HG03196 (cell line): Measurements from ENCODE around the gene MRTFA.
A peak's percentile ranks its signal among the peaks of the same experiment; 100 is the strongest.
"Not testable (repeated sequence)": the region's sequence is repeated elsewhere in the genome, so short reads cannot be mapped to it uniquely, and the experiment has no call there.

Source experiments
- ATAC-seq: cut with Tn5 transposase; IDR thresholded peaks from one replicate; pipeline ENCODE4 v1.9.1; 2021; ENCODE audit not compliant: unreplicated experiment

The MRTFA gene

DNA sequence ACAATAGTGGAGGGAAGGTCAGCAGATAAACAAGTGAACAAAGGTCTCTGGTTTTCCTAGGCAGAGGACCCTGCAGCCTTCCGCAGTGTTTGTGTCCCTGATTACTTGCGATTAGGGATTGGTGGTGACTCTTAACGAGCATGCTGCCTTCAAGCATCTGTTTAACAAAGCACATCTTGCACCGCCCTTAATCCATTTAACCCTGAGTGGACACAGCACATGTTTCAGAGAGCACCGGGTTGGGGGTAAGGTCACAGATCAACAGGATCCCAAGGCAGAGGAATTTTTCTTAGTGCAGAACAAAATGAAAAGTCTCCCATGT is 136.1 kb downstream of the MRTFA start:
- ATAC-seq: not testable (repeated sequence)

DNA sequence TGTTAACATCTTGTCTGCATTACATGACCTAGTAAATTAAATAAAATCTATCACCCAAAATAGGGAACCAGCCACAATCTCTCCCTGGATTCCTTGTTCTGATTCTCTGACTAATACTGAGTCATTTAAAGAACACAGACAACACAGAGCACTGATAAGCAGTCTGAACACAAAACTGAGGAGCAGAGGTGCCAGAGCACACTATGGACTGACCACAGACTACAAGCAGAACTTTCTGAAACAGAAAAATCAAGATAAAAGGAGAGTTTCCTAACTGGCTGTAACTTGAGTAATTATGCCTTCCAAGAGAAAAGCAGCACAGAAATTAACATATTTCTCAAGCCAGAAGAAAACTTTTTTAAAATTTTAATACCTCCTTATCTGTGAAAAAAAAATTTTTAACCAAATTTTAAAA is 137.3 kb downstream of the MRTFA start:
- ATAC-seq: no peak

DNA sequence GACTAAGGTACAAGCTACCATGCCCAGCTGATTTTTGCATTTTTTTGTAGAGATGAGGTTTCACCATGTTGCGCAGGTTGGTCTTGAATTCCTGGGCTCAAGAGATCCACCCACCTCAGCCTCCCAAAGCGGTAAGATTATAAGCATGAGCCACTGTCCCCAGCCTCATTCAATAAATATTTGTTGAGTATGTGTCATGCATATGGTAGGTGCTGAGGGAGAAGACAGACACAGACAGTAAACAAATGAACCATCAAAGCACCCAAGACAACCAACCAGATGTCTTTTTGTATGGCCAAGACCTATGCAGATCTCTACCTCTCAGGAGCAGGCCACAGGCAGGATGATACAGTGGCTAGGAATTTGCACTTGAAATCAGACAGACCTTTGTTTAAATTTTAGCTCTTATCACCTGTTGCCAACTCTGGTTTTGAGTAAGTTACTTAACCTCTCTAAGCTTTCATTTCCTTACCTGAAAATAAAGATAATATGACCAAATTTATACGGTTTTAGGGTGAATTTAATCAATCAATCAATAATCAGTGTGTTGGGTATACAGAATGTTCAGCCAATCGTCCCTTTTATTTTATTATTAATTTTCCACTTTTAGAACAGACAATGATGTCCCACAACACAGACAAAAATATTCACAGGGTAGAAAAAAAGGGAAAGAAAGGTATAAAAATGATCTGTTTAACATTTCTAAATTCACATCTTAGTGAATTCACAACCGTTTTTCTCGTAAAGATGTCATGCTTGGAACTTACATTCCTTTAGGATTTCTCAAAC is 137.9 kb downstream of the MRTFA start:
- ATAC-seq: no peak

DNA sequence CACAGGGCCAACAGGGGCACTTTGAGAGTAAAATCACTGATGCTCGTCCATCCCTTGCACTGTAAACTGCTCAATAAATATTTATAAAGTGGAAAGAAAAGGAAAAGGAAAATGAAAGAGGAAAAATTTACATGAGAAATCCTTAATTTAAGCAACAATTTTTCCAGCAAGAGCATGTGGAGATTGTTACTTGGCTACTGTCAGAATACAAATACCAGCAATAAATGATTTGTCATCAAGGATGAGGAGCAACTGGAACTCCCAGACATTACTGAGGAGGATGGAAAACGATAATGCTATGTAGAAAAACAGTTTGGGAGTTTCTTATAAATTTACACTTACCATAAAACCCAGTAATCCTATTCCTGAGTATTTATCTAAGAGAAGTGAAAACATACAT is 143.1 kb downstream of the MRTFA start:
- no peak for ATAC-seq

DNA sequence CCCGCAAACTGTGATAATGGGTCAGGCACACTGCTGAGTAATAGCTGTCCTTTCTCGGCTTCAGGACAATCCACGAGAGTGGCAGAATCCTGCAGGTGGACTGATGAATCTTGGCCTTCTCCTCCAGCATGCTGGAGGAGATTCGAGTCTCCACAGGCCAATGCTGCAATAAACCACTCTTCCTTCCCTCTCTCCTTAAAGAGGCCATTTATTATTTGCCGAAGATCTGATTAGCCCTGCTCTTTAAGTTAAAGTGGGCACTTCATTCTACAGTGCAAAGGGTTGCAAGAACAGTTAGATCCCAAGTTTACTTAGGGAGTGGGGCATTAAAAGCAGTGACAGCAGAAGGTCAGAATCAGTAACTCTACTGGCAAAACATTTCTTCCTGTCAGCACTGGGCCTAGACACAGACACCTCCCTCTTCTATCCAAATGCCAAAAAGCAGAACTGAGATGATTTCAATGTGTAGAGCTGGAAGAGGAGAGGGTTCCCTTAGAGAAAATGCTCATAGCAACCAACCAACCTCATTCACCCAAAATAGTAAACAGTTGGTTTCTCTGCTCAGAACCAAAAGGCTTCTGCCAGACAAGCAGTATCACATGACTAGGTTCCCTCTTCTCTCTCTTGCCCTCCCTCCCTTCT is 144.4 kb downstream of the MRTFA start:
- peak; percentile 84 for ATAC-seq

DNA sequence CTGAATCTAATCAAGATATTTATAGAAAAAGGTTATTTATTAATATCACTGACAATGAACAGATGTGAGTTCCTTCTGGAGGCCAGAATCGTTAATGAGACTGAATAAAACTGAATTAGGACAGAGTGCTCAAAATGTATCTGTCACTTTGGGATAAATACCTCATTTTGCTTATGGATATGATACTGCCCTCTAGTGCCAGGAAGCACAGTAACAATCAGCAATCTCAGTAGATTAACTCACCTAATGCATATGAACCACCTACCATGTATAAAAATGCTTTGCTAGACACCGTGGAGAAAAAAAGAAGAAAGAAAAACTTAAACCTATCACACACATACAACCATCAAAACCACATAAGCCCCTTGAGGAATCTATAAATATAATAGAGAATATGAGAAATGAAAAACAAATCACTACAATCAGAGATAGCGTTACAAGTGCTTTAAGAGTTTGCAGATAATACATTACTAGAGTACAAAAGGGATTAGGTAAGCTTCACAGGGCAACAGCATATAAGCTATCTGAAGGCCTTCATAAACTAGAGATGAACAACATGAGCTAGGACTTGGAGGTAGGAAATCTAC is 148.8 kb downstream of the MRTFA start:
- ATAC-seq: no peak

DNA sequence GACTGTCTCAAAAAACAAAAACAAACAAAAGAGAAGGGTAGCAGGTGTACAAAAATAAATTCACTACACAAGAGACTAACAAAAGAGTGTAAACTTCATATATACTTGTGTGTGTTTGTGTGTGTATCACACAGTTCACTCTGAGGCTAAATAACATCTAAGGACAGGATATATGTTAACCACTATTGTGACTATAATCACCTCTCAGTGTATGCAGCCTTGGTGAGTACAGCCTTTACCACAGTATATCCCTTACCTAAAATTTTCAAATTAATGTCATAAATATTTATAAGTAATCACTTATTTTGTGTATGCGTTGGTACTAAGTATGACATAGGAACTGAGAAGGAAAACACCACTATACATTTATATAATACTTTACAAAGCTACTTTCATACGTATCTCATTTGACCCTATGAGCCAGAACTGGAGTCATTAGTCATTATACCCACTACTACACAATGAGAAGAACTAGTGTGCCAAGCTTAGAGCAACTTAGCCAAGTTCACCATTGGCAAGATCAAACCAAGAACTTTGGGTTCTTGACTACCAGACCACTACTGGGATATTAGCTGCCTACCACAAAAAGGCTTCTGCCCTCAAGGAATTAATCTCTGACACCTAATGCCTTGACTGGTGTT is 149.4 kb downstream of the MRTFA start:
- no peak for ATAC-seq

DNA sequence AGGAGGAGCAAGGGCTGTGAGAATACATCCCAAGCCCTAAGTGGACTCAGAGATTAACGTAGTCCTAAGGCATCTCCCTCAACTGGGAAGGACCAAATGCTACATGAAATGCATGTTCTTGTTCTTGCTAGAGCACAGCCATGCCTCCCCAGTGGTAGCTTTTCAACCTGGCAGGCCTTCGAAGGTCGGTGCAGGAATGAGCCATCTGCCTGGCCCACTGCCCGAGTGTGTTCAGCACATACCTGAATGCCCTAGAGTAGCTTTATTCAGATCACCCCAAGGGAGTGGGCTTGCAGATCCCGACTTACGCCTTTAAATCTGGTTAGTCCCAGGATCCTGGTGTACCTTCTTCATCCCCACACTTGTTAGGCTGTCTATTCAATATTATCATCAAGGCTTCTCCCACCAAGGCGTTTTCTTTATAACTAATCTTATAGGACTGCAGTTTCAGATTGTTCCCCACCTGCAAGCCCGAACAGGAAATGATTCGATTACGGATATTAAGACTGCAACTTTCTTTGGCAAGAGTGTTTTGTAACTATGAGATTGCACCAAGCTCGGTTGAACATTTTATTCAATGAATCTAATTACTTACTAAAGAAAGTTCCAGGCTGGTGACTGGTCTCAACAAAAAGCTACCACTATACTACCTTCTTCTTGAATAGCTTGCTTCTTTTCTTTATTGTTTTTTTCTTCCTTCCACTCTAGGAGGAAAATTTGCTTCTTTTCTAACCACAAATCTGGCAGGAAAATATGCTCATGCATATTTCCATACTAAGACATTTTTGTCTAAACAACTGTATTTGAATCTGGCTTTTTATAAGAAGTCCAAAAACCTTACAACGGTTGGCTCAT is 150.5 kb downstream of the MRTFA start:
- ATAC-seq: no peak

DNA sequence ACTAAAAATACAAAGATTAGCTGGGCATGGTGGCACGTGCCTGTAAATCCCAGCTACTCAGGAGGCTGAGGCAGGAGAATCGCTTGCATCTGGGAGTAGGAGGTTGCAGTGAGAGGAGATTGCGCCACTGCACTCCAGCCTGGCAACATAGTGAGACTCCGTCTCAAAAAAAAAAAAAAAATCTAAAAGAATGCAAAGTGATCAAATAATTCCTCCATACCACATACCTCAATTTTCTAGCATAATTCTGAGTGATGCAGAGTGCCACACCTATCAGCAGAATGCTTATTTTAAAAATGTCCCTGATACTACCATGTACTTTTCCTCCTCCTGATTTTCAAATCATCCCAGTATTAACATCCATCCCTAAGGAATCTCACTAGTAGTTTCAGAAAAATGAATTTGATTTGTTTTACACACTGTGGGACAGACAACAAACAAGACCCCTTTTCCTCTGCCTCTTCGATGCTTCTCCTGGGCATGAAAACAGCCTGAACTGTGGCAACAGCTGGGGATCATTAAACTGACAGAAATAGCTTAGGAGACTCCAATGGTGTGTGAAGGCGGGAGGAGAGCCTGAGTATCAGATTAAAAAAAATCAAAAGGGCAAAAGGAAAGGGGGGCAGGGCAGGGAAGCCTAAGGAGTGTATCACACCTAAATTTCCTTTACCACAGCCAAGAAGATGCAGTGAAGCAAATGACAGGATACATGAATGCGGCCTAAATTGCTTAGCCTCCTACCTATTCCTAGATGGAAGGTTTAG is 151.4 kb downstream of the MRTFA start:
- no peak for ATAC-seq

DNA sequence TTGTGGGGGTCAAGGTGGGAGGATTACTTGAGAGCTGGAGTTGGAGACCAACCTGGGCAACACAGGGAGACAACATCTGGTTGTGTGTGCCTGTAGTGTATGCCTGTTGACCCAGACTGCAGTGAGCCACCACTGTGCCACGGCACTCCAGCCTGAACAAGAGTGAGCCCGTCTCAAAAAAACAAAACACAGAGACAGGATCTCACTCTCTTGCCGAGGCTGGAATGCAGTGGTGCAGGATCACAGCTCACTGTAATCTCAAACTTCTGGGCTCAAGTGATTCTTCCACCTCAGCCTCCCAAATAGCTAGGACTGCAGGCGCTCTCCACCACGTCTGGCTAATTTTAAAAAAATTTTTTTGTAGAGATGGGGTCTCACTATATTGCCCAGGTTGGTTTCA is 153.6 kb downstream of the MRTFA start:
- ATAC-seq: no peak

DNA sequence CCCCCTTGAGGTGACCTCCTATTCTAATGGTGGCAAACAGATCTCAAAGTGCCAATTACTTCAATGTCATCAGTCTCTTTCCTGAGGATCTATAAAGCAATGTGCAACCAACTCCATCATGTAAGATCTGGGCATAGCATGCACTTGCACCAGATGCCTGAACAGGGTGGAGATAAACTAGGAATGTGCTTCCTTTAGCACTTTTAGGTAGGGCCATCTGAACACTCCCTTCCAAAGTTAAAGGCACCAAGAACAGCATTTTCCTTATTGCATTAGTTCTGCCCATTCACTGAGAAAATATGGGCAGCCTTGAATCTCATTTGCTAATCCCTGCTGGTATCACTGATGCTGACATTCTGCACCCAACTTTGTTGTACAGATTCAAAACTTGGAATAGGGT is 154.1 kb downstream of the MRTFA start:
- ATAC-seq: no peak

DNA sequence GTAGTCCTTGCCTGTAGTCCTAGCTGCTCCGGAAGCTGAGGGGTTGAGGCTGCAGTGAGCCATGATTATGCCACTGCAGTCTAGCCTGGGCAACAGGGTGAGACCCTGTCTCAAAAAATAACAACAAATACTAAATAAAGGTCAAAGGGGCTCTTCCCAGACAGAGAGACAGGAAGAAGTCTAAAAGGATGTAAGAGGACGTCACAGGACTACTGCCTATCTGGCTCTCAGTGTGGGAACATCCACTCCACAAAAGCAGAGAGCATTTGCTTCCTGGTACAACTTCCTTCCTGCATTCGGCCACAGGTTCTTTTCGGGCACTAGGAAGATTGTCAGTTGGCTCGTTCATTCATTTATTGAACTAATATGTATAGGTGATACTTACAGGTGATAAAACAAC is 155.5 kb downstream of the MRTFA start:
- ATAC-seq: no peak

DNA sequence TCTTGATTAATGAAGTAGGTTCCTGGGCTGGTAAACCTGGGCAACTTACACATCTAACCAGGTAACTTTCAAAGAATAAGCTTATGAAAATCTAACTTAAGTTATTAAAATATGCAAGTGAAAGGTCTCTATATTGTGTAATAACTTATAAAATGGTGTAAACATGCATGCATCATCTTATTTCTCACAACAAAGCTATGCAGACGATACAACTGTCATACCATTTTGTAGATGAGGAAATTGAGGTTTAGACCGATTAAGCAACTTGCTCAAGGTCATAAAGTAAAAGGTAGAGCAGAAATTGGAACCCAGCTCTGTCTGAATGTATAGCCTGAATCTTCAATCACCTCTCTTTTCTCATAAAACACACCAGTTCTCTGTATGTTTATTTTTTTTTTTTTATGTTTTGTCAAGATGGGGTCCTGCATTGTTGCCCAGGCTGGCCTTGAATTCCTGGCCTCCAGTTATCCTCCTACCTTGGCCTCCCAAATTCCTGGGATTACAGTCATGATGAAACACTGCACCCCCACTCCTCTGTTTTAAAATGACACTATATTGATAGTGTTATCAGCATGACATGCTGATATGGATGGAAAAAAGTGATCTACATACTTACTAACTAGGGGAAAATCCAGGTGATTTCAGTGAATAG is 156.5 kb downstream of the MRTFA start:
- ATAC-seq: no peak

DNA sequence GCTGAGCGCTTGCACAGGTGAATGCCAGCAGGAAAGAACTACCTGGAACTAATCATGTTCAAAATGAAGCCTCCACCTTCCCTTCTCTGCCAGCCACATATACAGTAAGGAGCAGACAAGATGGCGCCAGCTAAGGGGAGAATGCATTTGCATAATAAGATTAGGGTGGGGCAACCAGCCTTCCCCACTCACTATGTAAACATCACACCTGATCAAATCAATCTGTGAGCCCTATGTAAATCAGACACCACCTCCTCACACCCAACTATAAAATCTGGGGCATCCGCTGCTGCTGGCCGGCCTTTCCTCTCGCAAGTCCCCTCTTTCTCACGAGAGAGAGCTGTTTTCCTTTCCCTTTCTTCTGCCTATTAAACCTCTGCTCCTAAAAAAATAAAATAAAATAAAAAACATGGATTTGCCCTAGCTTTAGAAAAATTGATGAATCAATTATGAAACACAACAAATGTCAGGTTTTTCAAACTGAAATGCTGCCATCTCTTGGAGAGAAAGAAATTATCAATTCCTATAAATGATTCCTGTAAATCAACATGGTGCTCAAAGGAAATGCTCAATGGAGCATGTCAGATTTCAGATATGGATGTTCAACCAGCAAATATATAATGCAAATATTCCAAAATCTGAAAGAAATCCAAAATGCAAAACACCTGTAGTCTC is 157.3 kb downstream of the MRTFA start:
- ATAC-seq: no peak

DNA sequence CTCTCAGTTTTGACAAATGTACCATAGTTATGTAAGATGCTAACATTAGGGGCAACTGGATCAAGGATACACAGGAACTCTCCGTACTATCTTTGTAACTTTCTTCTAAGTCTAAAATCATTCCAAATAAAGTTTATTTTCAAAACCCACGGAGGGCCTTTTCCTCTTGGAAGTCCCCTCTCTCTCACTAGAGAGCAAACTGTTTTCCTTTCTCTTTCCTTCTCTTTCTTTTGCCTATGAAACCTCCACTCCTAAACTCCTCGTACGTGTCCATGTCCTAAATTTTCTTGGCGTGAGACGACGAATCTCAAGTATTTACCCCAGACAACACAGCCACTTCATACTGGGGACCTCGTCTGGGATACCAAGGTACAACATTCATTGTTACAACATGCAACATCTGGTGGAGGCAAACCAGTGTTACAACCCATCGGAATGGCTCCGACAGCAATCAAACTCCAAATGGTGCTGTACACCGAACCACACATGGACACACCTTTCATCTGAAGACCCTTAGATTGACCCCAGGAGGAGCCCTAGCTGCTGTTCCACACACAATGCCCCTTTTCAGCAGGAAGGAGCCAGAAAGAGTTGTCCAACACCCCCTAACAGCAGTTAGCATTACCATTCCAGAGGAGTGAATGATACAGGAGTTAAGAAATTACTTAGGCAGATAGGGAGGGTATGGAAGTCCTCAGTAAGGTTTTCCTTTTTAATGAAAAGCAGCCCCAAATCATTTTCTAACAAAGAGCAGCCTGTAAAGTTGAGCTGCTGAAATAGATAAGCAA is 158.0 kb downstream of the MRTFA start:
- ATAC-seq: no peak

DNA sequence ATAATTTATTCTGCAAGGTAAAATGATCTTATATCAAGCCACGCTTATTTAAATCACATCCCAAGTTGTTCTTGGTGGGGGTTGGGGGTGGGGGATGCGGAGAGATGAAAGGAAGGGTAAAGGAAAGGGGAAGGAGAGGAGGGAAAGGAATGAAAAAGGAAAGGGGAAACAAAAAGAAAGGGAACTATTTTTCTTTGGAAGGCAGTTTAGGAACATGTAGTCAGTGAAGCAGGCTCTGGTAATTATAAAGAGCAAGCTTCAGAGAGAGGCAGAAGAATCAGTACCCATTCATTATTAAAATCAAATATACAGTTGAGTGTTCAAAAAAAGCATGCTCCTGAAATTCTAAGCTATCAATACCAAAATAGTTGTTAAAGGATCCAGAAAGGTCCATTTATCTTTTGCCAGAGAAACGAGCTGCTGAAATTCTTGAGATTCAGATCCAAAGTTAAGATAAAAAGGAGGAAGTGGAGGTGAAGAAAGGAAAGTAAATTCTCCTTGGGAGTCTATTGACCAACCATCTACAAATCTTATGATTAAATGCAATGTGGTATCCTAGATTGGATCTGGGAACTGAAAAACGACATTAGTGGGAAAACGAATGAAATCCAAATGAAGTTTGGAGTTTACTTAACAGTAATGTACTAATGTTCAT is 158.7 kb downstream of the MRTFA start:
- no peak for ATAC-seq

DNA sequence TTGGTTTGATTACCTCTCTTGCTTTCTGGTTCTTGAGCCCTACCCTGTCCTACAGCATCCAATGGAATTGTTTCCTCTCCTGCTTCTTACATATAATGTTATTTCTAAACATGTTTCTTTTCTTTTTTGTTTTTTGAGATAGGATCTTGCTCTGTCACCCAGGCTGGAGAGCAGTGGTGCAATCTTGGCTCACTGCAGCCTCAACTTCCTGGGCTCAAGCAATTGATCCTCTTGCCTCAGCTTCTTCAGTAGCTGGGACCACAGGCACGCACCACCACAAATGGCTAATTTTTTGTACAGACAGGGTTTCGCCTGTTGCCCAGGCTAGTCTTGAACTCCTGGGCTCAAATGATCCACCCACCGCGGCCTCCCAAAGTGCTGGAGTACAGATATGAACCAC is 160.2 kb downstream of the MRTFA start:
- ATAC-seq: no peak

DNA sequence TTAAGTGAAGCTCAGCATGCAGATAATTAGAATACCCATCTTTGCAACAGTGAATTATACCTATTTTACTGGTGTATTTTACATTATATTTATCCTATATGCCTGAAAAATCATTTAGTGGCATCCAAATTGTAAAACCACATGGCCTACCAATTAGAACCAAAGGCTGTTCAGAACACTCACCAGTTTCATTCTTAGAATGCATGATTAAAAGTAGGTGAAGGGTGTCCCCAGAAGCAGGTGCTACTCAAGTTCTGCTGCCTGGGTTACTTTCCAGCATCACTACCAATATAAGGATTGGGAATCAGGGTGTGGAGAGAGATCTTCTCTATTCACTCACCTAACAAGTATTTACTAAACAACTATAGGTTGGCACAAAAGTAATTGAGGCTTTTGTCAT is 162.8 kb downstream of the MRTFA start:
- no peak for ATAC-seq
